Panc1 (cell line): ENCODE data around the gene DOK5.

ENCODE experiments used
- CTCF ChIP-seq: fragments of 450-650 bp; IDR thresholded peaks from 2 replicates; pipeline ENCODE4 v1.5.1; 2017; ENCODE audit warnings: mild to moderate bottlenecking
- POLR2AphosphoS5 ChIP-seq: IDR thresholded peaks from 2 replicates; pipeline ENCODE4 v1.6.1; 2012; ENCODE audit warnings: mild to moderate bottlenecking, low read depth, low read length, moderate library complexity
- TCF7L2 ChIP-seq: IDR thresholded peaks from 2 replicates; pipeline ENCODE4 v1.6.1; 2011; ENCODE audit warnings: mild to moderate bottlenecking, low read depth, low read length, inconsistent platforms
- TF ChIP-seq, protein P1 (sequence below), 2 experiments: IDR thresholded peaks; 2 replicates each; pipeline ENCODE4 v1.6.1; 2011 to 2012; ENCODE audit warnings: low read depth in 2 of 2, control low read depth in 1 of 2, low read length in 1 of 2, mild to moderate bottlenecking in 1 of 2, moderate library complexity in 1 of 2; ENCODE audit not compliant: insufficient read depth in 1 of 2

DNA sequence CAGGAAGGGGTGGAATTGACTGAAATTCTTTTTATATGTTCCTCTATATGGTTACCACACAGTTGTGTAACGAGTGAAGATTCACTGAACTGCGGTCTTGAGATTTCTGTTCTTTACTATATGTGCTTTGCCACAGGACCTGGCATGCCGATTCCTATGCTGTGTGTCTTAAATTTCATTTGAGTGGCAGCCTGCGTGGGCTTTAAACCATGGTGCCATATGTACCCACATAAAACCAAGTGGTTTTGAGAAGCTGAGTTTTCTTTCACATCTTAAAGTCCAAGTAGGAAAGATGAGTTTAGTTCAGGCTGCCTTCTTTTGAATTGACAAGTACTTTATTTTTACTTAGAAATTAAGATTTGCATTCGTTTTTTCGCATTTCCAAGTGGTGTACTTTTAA lies 101.1 kb downstream of the DOK5 start:
- TF ChIP-seq TCF7L2 (no peak), CTCF (no peak), POLR2AphosphoS5 (no peak)
- TF ChIP-seq, protein P1, sequence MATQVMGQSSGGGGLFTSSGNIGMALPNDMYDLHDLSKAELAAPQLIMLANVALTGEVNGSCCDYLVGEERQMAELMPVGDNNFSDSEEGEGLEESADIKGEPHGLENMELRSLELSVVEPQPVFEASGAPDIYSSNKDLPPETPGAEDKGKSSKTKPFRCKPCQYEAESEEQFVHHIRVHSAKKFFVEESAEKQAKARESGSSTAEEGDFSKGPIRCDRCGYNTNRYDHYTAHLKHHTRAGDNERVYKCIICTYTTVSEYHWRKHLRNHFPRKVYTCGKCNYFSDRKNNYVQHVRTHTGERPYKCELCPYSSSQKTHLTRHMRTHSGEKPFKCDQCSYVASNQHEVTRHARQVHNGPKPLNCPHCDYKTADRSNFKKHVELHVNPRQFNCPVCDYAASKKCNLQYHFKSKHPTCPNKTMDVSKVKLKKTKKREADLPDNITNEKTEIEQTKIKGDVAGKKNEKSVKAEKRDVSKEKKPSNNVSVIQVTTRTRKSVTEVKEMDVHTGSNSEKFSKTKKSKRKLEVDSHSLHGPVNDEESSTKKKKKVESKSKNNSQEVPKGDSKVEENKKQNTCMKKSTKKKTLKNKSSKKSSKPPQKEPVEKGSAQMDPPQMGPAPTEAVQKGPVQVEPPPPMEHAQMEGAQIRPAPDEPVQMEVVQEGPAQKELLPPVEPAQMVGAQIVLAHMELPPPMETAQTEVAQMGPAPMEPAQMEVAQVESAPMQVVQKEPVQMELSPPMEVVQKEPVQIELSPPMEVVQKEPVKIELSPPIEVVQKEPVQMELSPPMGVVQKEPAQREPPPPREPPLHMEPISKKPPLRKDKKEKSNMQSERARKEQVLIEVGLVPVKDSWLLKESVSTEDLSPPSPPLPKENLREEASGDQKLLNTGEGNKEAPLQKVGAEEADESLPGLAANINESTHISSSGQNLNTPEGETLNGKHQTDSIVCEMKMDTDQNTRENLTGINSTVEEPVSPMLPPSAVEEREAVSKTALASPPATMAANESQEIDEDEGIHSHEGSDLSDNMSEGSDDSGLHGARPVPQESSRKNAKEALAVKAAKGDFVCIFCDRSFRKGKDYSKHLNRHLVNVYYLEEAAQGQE (IDR thresholded peaks at IDR 0.05; ENCODE audit: insufficient read depth in 1 of 2, low read depth in 2 of 2, low read length in 1 of 2) = no peak
